ENCODE data around the gene XYLT1.

DNA sequence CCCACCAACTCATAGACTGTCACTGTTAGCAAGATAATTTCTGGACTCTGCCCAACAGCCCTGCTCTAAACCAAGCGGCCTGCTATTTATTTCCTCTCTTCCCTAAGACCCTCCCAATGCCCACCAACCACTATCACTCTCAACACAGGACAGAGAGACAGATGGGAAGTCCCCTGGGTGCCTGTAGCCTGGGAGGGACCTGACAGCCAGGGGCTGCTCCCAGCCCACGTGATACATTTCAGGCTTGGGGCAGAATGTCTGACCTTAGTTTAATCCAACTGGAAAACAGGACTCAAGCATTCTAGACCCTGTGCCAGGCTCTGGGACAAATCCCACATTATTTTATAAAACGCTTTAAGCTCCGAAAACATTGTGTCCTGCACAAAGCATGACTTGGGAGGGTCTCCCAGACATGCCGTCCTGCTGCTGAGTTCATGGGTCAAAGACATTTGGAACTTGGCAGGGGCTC is 23.6 kb downstream of the XYLT1 start:
- TF ChIP-seq, protein P1, sequence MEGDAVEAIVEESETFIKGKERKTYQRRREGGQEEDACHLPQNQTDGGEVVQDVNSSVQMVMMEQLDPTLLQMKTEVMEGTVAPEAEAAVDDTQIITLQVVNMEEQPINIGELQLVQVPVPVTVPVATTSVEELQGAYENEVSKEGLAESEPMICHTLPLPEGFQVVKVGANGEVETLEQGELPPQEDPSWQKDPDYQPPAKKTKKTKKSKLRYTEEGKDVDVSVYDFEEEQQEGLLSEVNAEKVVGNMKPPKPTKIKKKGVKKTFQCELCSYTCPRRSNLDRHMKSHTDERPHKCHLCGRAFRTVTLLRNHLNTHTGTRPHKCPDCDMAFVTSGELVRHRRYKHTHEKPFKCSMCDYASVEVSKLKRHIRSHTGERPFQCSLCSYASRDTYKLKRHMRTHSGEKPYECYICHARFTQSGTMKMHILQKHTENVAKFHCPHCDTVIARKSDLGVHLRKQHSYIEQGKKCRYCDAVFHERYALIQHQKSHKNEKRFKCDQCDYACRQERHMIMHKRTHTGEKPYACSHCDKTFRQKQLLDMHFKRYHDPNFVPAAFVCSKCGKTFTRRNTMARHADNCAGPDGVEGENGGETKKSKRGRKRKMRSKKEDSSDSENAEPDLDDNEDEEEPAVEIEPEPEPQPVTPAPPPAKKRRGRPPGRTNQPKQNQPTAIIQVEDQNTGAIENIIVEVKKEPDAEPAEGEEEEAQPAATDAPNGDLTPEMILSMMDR (IDR thresholded peaks at IDR 0.05): no peak
- no peak for TF ChIP-seq POLR2AphosphoS5 (IDR thresholded peaks at IDR 0.05; ENCODE audit: insufficient read depth in 1 of 2, low read depth in 1 of 2)

All from vagina (tissue), 2 donors.